GM08714 (cell line): ENCODE measurements around the gene TSHZ3.

Experiments used
- H3K4me3 ChIP-seq: fragments of 200-500 bp; sonication (Bioruptor generic); 2 replicates; pipeline ENCODE4 v1.5.1; 2014; ENCODE audit warnings: mild to moderate bottlenecking, low read length, inconsistent platforms
- ZNF274 ChIP-seq: IDR thresholded peaks from 2 replicates; pipeline ENCODE4 v1.6.1; 2012; ENCODE audit warnings: mild to moderate bottlenecking, low read depth, low read length

Gene TSHZ3, protein sequence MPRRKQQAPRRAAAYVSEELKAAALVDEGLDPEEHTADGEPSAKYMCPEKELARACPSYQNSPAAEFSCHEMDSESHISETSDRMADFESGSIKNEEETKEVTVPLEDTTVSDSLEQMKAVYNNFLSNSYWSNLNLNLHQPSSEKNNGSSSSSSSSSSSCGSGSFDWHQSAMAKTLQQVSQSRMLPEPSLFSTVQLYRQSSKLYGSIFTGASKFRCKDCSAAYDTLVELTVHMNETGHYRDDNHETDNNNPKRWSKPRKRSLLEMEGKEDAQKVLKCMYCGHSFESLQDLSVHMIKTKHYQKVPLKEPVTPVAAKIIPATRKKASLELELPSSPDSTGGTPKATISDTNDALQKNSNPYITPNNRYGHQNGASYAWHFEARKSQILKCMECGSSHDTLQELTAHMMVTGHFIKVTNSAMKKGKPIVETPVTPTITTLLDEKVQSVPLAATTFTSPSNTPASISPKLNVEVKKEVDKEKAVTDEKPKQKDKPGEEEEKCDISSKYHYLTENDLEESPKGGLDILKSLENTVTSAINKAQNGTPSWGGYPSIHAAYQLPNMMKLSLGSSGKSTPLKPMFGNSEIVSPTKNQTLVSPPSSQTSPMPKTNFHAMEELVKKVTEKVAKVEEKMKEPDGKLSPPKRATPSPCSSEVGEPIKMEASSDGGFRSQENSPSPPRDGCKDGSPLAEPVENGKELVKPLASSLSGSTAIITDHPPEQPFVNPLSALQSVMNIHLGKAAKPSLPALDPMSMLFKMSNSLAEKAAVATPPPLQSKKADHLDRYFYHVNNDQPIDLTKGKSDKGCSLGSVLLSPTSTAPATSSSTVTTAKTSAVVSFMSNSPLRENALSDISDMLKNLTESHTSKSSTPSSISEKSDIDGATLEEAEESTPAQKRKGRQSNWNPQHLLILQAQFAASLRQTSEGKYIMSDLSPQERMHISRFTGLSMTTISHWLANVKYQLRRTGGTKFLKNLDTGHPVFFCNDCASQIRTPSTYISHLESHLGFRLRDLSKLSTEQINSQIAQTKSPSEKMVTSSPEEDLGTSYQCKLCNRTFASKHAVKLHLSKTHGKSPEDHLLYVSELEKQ

GRCh38 chr19:31349160-31349881, at the start of gene TSHZ3:
Gene TSHZ3 (minus strand): TSS chr19:31349436. CDS start chr19:31349219, 217 bp downstream.
- peak within 1 kb of the TSS; percentile 66 for H3K4me3 ChIP-seq
- no peak for TF ChIP-seq ZNF274

DNA sequence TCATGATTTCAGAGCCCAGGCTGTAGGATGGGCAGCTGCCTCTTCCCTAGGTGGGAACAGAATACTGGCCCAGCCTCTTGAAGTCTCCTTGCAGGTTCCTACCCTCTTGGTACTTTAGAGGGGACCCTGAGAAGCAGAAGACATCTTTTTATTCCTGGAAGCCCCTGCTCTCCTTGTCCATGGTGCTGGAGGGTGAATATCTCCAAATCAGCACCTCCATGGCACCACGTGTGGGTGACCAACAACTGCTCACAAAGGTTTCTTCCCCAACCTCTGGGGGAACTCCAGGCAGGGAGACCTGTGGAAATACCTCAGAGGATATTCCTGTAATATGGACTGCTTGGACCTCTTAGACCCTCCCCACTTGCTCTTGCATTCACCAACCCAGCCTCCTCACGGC, 48.1 kb upstream of the TSHZ3 start:
- no peak for TF ChIP-seq ZNF274
- no peak overlapping the region for H3K4me3 ChIP-seq

DNA sequence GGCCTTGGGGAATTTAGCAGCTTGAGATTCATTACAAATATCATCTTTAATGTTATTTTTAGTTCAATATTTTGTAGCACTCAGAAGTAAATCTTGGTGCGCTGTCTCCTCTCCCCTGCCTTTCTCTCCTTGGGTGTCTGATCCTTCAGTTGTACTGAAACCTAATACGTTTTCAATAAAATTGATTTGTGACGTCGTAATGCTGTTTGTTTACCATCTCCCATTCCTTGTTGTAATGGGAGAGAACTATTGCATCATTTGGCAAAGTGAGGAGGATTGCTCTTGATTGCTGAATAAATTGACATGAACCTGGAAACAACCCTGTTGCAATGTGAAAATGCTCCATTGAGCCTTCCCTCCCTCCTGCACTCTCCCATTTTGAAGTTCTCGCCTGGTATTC, 43.2 kb upstream of the TSHZ3 start:
- no peak for TF ChIP-seq ZNF274
- H3K4me3 ChIP-seq: no peak overlapping the region

GRCh38 chr19:31391518-31391917, 42.3 kb upstream of the TSHZ3 start:
- H3K4me3 ChIP-seq: no peak overlapping the region
- no peak for TF ChIP-seq ZNF274

DNA sequence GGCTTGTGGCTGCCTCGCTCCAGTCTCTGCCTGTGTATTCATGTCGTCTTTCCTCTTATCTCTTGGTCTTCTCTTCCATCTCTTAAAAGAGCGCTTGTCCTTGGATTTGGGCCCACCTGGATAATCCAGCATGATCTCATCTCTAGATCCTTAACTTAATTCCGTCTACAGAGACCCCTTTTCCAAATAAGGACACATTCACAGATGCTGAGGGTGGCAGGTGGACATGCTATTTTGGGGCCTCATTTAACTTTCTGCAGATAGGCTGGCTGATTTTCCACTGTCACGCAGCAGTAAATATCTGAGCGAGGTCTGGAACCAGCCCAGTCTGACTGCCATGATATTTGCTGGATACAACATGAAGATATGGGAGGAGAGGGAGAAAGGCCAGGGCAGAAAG, 41.5 kb upstream of the TSHZ3 start:
- H3K4me3 ChIP-seq: no peak overlapping the region
- no peak for TF ChIP-seq ZNF274

DNA sequence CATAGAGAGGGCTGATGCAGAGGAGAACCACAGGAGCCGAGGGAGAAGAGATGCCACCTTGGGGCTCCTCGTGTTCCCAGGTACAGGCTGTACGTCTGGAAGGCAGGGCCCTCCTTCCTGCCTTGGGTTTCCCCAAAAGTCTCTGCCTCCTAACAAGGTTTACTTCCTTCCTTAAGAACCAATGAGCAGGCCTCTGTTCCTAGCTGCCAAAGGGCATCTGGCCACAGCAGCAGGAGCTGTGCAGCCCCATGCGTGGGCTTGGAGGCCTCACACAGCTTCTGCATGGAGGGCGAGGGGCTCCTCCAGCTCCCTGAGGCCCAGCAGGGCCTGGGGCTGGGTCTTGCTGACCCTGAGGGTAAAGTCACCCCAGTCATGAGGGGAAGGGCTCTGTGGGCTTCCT, 40.6 kb upstream of the TSHZ3 start:
- no peak for TF ChIP-seq ZNF274

DNA sequence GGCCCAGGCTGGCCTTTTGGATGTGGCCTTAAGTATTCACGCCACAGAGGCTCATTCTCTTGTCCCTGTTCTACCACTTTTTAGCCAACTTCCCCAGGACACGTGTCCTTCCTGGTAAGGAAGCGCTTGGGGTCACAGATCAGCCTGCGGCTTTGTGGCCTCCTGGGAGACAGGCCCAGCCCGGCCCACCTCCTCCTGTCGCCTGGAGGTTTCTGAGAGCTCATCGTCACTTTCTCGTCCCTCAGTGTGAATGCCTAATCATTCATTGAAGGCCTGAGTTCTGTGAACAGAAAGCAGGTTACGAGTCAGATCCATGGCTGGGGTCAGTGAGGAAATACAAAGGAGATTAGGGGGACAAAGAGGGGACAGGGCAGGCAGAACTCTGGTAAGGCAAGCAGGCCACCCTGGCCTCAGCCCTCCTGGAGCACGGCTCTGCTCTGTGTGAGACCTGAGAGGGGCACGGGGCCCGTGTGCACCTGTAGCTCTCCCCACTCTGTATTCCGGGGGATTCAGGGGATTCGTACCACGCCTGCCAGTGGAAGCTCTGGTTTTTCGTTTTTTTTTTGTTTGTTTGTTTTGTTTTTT, 38.6 kb upstream of the TSHZ3 start:
- TF ChIP-seq ZNF274: no peak
- H3K4me3 ChIP-seq: no peak overlapping the region

More for the DNA sequence above, 40.6 kb upstream of the TSHZ3 start:
- H3K4me3 ChIP-seq: no peak overlapping the region

- H3K4me3 ChIP-seq: no peak overlapping the region
- TF ChIP-seq ZNF274: no peak
These were observed 37.6 kb upstream of the TSHZ3 start for GRCh38 chr19:31386806-31387205.

DNA sequence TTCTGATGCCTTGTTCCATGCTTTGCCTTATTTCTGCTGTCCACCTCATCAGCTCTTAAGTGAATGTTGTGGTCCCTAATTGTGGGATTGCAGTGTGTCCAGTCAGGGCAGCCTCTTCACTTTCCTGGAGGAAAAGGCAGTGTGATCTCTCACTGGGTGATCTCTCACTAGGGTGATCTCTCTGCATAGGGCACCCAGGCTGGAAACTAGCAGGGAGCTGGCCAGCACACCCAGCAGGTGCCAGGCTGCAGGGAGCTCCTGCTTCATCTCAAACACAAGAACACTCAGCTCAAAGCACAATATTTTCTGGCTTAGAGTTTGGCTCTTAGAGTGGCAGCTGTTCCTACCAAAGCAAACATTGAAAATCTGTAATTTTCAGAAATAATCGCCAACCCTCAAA, 36.5 kb upstream of the TSHZ3 start:
- H3K4me3 ChIP-seq: no peak overlapping the region
- TF ChIP-seq ZNF274: no peak

DNA sequence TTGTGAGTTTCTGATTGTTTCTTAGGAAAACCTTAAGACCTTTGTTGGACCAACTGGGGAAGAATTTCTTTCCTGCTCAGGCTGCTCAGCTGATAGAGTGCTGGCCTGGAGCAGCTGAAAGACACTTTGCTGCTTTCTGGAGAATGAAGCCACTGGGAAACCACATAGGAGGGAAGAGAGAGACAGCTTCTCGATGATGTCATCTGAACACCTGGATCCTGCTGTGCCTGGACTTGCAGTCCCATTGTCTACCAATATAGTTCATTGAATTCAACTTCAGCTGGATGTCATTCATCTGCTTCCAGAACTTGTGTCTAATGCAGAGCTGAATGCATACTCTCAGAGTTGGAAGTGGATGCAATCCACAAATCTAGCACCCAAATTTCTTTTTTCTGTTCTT, 34.3 kb upstream of the TSHZ3 start:
- H3K4me3 ChIP-seq: no peak overlapping the region
- no peak for TF ChIP-seq ZNF274

- H3K4me3 ChIP-seq: no peak overlapping the region
- TF ChIP-seq ZNF274: no peak
These were observed 31.6 kb upstream of the TSHZ3 start for GRCh38 chr19:31380854-31381253.

- no peak overlapping the region for H3K4me3 ChIP-seq
- TF ChIP-seq ZNF274: no peak
These were observed 29.2 kb upstream of the TSHZ3 start for GRCh38 chr19:31378404-31378803.

- no peak overlapping the region for H3K4me3 ChIP-seq
- no peak for TF ChIP-seq ZNF274
These were observed 28.5 kb upstream of the TSHZ3 start for GRCh38 chr19:31377736-31378135.
